Measurements from ENCODE around the gene TMEM132E. TPM values are rescaled to one million over a fixed set of nuclear protein-coding genes. Genes with fewer than 3 reads are reported as not detected.

TMEM132E gene
- total and polyA plus RNA-seq, 2 of the 8 experiments (the other 6 are each of a cell fraction or from before 2014, with no cell fraction given) = 0.45 to 0.60 TPM

- Histone ChIP-seq H3K9ac (replicated peaks in 1 of 4; ENCODE audit: extremely low read depth in 1 of 4, low read depth in 3 of 4, low read length in 3 of 4) (no peak overlapping the region), H3K23me2 (ENCODE audit: low read depth, low read length) (no peaks in the 10 kb centered on the region), H3K36me3 (ENCODE audit: control insufficient read depth in 2 of 4, insufficient read depth in 4 of 4, low read length in 3 of 4) (no peaks in the 10 kb centered on the region), H3K79me1 (ENCODE audit: low read depth, low read length) (no peaks in the 10 kb centered on the region), H2AFZ (ENCODE audit: low read length) (no peak overlapping the region), H3K9me3 (ENCODE audit: insufficient read depth in 2 of 2, low read depth in 1 of 2, low read length in 1 of 2) (no peaks in the 10 kb centered on the region), H3K4me1 (replicated peaks in 1 of 4; ENCODE audit: control insufficient read depth in 3 of 4, insufficient read depth in 4 of 4, low read length in 3 of 4) (peaks cover 0 to 9% (median 0%) of the 10 kb centered on the region in 4 experiments; a peak in 3 of 7 replicates), H3K23ac (ENCODE audit: insufficient read length) (no peak overlapping the region), H4K8ac (ENCODE audit: extremely low read depth, insufficient read depth, low read length) (peak overlapping the region; percentile 82), H2BK12ac (ENCODE audit: low read depth, low read length) (0 out of 2 replicates have a peak overlapping the region, but pooled peaks have one; percentile 27), H3K14ac (ENCODE audit: insufficient read length) (no peak overlapping the region), H3K56ac (replicated peaks; ENCODE audit: insufficient read length, low read depth, low read length) (no peak overlapping the region), H2BK15ac (ENCODE audit: low read length) (no peak overlapping the region), H2AK5ac (ENCODE audit: low read depth, low read length) (no peak overlapping the region), H4K91ac (replicated peaks; ENCODE audit: insufficient read length, low read length) (no peak overlapping the region), H3K27ac (ENCODE audit: low read depth, low read length) (no peak overlapping the region), H2BK20ac (ENCODE audit: low read length) (no peak overlapping the region), H3K79me2 (ENCODE audit: control insufficient read depth in 1 of 2, insufficient read depth in 2 of 2, low read length in 2 of 2) (no peaks in the 10 kb centered on the region), H4K20me1 (replicated peaks in 1 of 2; ENCODE audit: control insufficient read depth in 1 of 2, insufficient read depth in 2 of 2, low read length in 2 of 2) (no peaks in the 10 kb centered on the region), H4K5ac (ENCODE audit: insufficient read length, low read depth, low read length) (no peak overlapping the region), H3K4me3 (ENCODE audit: extremely low read depth in 1 of 4, insufficient read depth in 2 of 4, low read depth in 3 of 4, low read length in 4 of 4) (no peak overlapping the region), H2BK5ac (ENCODE audit: low read depth, low read length) (peak overlapping the region; percentile 21; the same call in 1 of the 2 replicates), H2BK120ac (replicated peaks; ENCODE audit: low read depth, low read length) (no peak overlapping the region), H3K18ac (ENCODE audit: extremely low read depth, low read length) (no peak overlapping the region), H3K4me2 (ENCODE audit: insufficient read depth in 1 of 2, low read depth in 2 of 2, low read length in 2 of 2) (peak overlapping the region in 1 of 2 experiments; percentile 42; a peak in 1 of 4 replicates), H3K27me3 (replicated peaks in 1 of 4; ENCODE audit: control insufficient read depth in 3 of 4, extremely low read depth in 1 of 4, insufficient read depth in 3 of 4, low read length in 3 of 4) (peaks cover 2 to 27% (median 16%) of the 10 kb centered on the region in 4 experiments; a peak in 6 of 7 replicates), H3K4ac (replicated peaks; ENCODE audit: insufficient read length, low read depth, low read length) (peak overlapping the region; percentile 61)
- ChIA-PET POLR2A (ENCODE audit: partially characterized antibody) (no interaction called here), CTCF (ENCODE audit: partially characterized antibody) (interaction anchor here (0.5 to 8.0 kb wide), 42 partner anchors 9 to 254 kb away, joined by 3 to 76 read pairs (median 4); no protein-coding TSS in a partner anchor)
- WGBS, 2 experiments (ENCODE audit: extremely low coverage in 1 of 2, insufficient coverage in 1 of 2, insufficient read length in 1 of 2, insufficient replicate concordance in 2 of 2, low coverage in 1 of 2, low lambda C conversion rate in 2 of 2, missing lambda C conversion rate in 1 of 2) = 53% methylated on average over 16 of the region's 17 CpGs; no CpG with 5 or more reads in 1 of the 2 experiments
- DNase-seq (ENCODE audit: low read depth in 1 of 2, low spot score in 2 of 2) (no peak), FAIRE-seq (no peak)
- TF ChIP-seq HDAC6 (IDR thresholded peaks at IDR 0.05; ENCODE audit: low read depth, low read length) (no peak), BCL11A (IDR thresholded peaks at IDR 0.05; ENCODE audit: low read depth in 2 of 2, low read length in 2 of 2) (no peak), ATF2 (IDR thresholded peaks at IDR 0.05; ENCODE audit: low read length) (no peak), CHD1 (IDR thresholded peaks at IDR 0.05; ENCODE audit: low read depth, low read length) (no peak), TAF1 (IDR thresholded peaks at IDR 0.05; ENCODE audit: low read depth, low read length) (no peak), TAF7 (optimal IDR thresholded peaks at IDR 0.05; ENCODE audit: borderline replicate concordance, low read depth, low read length) (no peak), ASH2L (IDR thresholded peaks at IDR 0.05; ENCODE audit: low read length) (no peak), SP1 (IDR thresholded peaks at IDR 0.05; ENCODE audit: low read depth, low read length) (no peak), TEAD4 (IDR thresholded peaks at IDR 0.05; ENCODE audit: low read depth, low read length) (no peak), SIX5 (IDR thresholded peaks at IDR 0.05; ENCODE audit: low read depth, low read length) (no peak), EP300 (IDR thresholded peaks at IDR 0.05; ENCODE audit: borderline replicate concordance in 1 of 2, low read depth in 2 of 2, low read length in 2 of 2) (no peak)
Observed at GRCh38 chr17:34638526-34639260, 59.3 kb downstream of the TMEM132E start.

Measured in H1 (cell line).